DOHH2 (cell line): ENCODE data around the gene OR13J1.

ENCODE experiments used
- H3F3A ChIP-seq: fragments of 200-600 bp; sonication (generic), shearing (Covaris generic); 2 replicates; pipeline ENCODE4 v1.6.0; 2016; ENCODE audit warnings: antibody characterized with exemption, mild to moderate bottlenecking; ENCODE audit not compliant: control insufficient read depth, insufficient read depth
- H3K27ac ChIP-seq: fragments of 200-600 bp; sonication (generic); 2 replicates; pipeline ENCODE4 v1.5.1; 2014; ENCODE audit warnings: low read depth, mild to moderate bottlenecking, low read length, moderate library complexity
- H3K27me3 ChIP-seq: fragments of 200-600 bp; sonication (generic); 2 replicates; pipeline ENCODE4 v1.6.1; 2014; ENCODE audit warnings: mild to moderate bottlenecking, low read length, mixed read lengths; ENCODE audit not compliant: control insufficient read depth
- H3K36me3 ChIP-seq: fragments of 200-600 bp; sonication (generic); 2 replicates; pipeline ENCODE4 v1.6.1; 2014; ENCODE audit warnings: mild to moderate bottlenecking, low read length, moderate library complexity, mixed read lengths; ENCODE audit not compliant: control insufficient read depth
- H3K4me1 ChIP-seq: fragments of 200-600 bp; sonication (generic); 2 replicates; pipeline ENCODE4 v1.6.1; 2014; ENCODE audit warnings: mild to moderate bottlenecking, low read length, mixed read lengths; ENCODE audit not compliant: control insufficient read depth
- H3K4me2 ChIP-seq: fragments of 200-600 bp; sonication (generic); 2 replicates; pipeline ENCODE4 v1.6.0; 2014; ENCODE audit warnings: mild to moderate bottlenecking, low read length, moderate library complexity
- H3K4me3 ChIP-seq: fragments of 200-600 bp; sonication (generic); 2 replicates; pipeline ENCODE4 v1.5.1; 2014; ENCODE audit warnings: mild to moderate bottlenecking, low read length, mixed read lengths
- H3K79me2 ChIP-seq: fragments of 200-600 bp; sonication (generic); 2 replicates; pipeline ENCODE4 v1.6.1; 2014; ENCODE audit warnings: mild to moderate bottlenecking, low read length, mixed read lengths; ENCODE audit not compliant: control insufficient read depth
- H3K9me2 ChIP-seq: fragments of 200-600 bp; sonication (generic); replicated peaks from 2 replicates; pipeline ENCODE4 v1.6.1; 2014; ENCODE audit warnings: mild to moderate bottlenecking, low read length, mixed read lengths; ENCODE audit not compliant: control insufficient read depth
- H3K9me3 ChIP-seq: fragments of 200-600 bp; sonication (generic); 2 replicates; pipeline ENCODE4 v1.6.1; 2014; ENCODE audit warnings: antibody characterized with exemption, low read length, mixed read lengths; ENCODE audit not compliant: control insufficient read depth, insufficient read depth
- H4K20me1 ChIP-seq: fragments of 200-600 bp; sonication (generic); 2 replicates; pipeline ENCODE4 v1.6.0; 2014; ENCODE audit warnings: low read depth, mild to moderate bottlenecking, antibody characterized with exemption, low read length, moderate library complexity; ENCODE audit not compliant: control insufficient read depth, insufficient read depth
- CTCF ChIP-seq: fragments of 200-600 bp; sonication (generic); IDR thresholded peaks from one replicate; pipeline ENCODE4 v1.5.1; 2014; ENCODE audit warnings: antibody characterized with exemption, mild to moderate bottlenecking, low read depth, low read length; ENCODE audit not compliant: poor library complexity, severe bottlenecking
- EZH2phosphoT487 ChIP-seq: fragments of 200-600 bp; sonication (generic); IDR thresholded peaks from 2 replicates; pipeline ENCODE4 v1.6.1; 2017; ENCODE audit warnings: borderline replicate concordance, mild to moderate bottlenecking, antibody characterized with exemption, low read length, moderate library complexity, mixed read lengths

Gene OR13J1

GRCh38 chr9:35870351-35870923, at the start of gene OR13J1:
Gene OR13J1, minus strand, starts transcription at chr9:35870401. Its CDS starts 0 bp downstream, at chr9:35870401.
- H3K79me2 ChIP-seq, result no peaks in the 10 kb centered on the region
- no peaks in the 10 kb centered on the region for H3K36me3 ChIP-seq
- H3F3A ChIP-seq, result no peaks in the 10 kb centered on the region
- H3K9me3 ChIP-seq, result no peaks in the 10 kb centered on the region
- no peak within 1 kb of the TSS for H3K27ac ChIP-seq
- no peak within 1 kb of the TSS for H3K4me3 ChIP-seq
- no peaks in the 10 kb centered on the region for H3K9me2 ChIP-seq
- H3K4me1 ChIP-seq, result no peaks in the 10 kb centered on the region
- H3K27me3 ChIP-seq, result peaks cover 8% of the 10 kb centered on the region; the same call in 1 of the 2 replicates
- TF ChIP-seq CTCF (no peak), EZH2phosphoT487 (no peak)
- no peak within 1 kb of the TSS for H3K4me2 ChIP-seq
- H4K20me1 ChIP-seq, result no peaks in the 10 kb centered on the region

GRCh38 chr9:35919212-35920008, 49.2 kb upstream of the OR13J1 start:
- H3K4me1 ChIP-seq, result 0 out of 2 replicates have a peak, but pooled peaks cover 3% of the 10 kb centered on the region
- no peak overlapping the region for H3K4me2 ChIP-seq
- H3K79me2 ChIP-seq, result no peaks in the 10 kb centered on the region
- no peaks in the 10 kb centered on the region for H3K9me3 ChIP-seq
- H3K36me3 ChIP-seq, result no peaks in the 10 kb centered on the region
- H3K27me3 ChIP-seq, result peaks cover 10% of the 10 kb centered on the region
- no peaks in the 10 kb centered on the region for H3F3A ChIP-seq
- H3K9me2 ChIP-seq, result no peaks in the 10 kb centered on the region
- no peaks in the 10 kb centered on the region for H4K20me1 ChIP-seq
- TF ChIP-seq EZH2phosphoT487 (no peak), CTCF (no peak)
- H3K27ac ChIP-seq, result no peak overlapping the region
- no peak overlapping the region for H3K4me3 ChIP-seq

DNA sequence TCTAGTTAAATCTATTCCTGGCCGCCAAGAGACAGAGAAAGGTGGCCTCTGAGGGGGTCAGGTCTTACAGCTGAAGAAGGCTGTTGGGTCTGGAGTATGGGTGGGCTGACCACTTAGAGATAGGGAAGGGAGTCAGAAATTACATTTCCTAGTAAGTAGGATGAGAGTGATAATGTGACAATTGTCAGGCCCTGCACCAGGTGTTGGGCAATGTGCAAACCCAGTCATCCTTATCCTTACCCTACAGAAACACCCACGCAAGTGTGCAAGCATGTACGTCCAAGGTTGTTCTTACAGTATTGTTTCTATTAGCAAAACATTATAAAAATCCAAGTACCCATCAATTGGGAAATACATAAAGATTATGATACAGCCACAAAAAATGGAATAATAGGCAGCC, 48.6 kb upstream of the OR13J1 start:
- TF ChIP-seq EZH2phosphoT487 (no peak), CTCF (no peak)
- no peaks in the 10 kb centered on the region for H3F3A ChIP-seq
- no peak overlapping the region for H3K4me2 ChIP-seq
- no peaks in the 10 kb centered on the region for H3K79me2 ChIP-seq
- H3K4me1 ChIP-seq, result 0 out of 2 replicates have a peak, but pooled peaks cover 3% of the 10 kb centered on the region
- H3K27me3 ChIP-seq, result peaks cover 9% of the 10 kb centered on the region
- no peaks in the 10 kb centered on the region for H3K36me3 ChIP-seq
- H4K20me1 ChIP-seq, result no peaks in the 10 kb centered on the region
- no peak overlapping the region for H3K27ac ChIP-seq
- no peak overlapping the region for H3K4me3 ChIP-seq
- H3K9me2 ChIP-seq, result no peaks in the 10 kb centered on the region
- H3K9me3 ChIP-seq, result no peaks in the 10 kb centered on the region
